GM18858 (cell line): ENCODE data around the gene MME.
A peak's percentile ranks its signal among the peaks of the same experiment; 100 is the strongest.
"Not testable (repeated sequence)": the region's sequence is repeated elsewhere in the genome, so short reads cannot be mapped to it uniquely, and the experiment has no call there.

Experiments
- ATAC-seq: cut with Tn5 transposase; IDR thresholded peaks from one replicate; pipeline ENCODE4 v1.9.1; 2021; ENCODE audit not compliant: unreplicated experiment

The MME gene

DNA sequence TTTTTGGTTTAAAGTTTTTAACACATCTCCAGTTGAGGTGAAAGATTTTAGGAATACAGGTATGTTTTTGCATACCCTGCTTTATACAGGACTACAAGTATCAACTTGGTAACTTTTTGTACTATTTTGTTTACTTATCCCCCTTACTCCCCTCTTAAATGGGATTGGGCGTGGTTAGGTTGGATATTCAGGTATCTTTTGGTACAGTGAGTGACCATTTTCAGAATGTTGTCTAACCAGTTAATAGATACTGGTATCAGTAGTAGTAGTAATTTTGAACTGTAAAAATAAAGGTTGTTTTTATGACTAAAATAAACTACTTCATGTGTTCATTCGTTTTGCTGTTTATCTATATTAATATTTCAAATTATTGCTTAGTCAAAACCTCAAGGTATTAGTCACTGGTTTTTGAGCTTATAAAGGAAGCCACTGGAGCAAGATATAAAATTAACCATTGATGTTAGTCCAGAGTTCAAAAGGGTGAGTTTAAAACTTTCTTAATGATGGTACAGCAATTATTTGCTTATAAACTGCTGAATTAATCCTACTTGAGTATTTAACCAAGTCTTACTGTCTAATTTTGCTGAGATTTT, 3.3 kb downstream of the MME start:
- ATAC-seq: no peak

DNA sequence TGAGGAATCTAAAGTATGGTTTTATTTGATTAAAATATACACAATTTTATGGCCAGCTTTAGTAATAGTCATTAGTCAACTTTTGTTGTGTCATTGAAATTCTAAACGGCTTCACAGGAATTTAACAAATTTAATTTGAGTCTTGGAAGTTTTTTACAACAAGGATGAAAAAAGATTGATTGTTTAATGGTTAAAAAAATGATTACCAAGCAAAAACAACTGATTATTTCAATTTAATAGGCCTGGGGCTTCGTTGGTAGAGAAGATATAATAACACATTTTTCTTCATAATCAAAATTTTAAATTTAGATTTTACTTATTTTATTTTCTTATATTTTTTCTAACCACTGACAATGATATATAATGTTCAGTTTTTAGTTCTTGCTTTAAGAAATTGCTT, 4.4 kb downstream of the MME start:
- ATAC-seq: no peak

- no peak for ATAC-seq
Observed at GRCh38 chr3:155086051-155086450, 5.9 kb downstream of the MME start.

- ATAC-seq: no peak
Observed at GRCh38 chr3:155088706-155089345, 8.7 kb downstream of the MME start.

DNA sequence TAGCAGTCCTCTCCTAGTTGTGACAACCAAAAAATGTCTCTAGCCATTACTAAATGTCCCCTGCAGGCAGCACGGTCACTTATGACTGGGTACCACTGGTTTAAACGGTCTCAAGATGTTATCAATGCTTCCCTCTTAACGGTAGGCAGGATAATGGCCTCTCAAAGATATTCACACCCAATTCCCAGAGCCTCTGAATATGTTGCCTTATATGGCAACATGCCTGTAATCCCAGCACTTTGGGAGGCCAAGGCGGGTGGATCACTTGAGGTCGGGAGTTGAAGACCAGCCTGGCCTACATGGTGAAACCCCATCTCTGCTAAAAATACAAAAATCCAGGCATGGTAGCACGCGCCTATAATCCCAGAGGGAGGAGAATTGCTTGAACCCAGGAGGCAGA, 9.4 kb downstream of the MME start:
- ATAC-seq: no peak

- ATAC-seq: no peak
Observed at GRCh38 chr3:155093261-155093660, 13.1 kb downstream of the MME start.

- ATAC-seq: no peak
Observed at GRCh38 chr3:155096303-155097008, 16.3 kb downstream of the MME start.

DNA sequence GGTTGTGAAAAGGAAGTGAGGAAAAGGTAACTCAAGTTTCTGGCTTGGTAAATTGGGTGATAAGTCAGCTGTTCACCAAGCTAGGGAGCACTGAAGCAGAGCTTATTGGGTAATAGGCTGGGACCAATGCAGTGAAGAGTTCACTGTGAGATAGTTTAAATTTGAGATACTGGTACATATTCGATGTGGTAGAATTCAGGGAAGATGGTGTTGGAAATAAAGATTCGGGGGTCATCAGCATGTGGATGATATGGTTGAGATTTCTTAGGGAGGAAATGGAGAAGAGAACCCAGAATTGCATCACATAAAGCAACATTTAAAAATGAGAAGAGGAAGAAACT, 16.9 kb downstream of the MME start:
- no peak for ATAC-seq

GRCh38 chr3:155101398-155101797, 21.3 kb downstream of the MME start:
- no peak for ATAC-seq

- ATAC-seq: no peak
Observed at GRCh38 chr3:155102329-155102728, 22.2 kb downstream of the MME start.

- no peak for ATAC-seq
Observed at GRCh38 chr3:155103686-155104085, 23.6 kb downstream of the MME start.

DNA sequence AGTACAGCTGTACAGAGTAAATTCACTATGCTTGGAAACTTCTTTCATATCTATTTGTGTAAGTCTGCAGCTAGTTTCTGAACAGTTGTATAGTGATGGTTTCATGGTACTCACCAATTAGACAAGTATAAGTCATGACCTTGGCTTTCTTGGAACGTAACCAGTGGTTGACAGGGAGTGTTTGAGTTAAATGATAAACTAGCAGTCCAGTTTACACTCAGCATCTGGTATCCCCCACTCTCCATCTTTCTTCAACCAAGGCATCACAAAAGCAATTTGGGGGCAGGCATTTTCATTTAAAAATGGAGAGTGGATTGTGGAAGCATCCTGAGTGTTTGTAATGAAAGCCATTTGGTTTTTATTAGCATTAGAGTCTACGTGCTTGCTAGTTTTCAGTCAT, 26.0 kb downstream of the MME start:
- no peak for ATAC-seq

DNA sequence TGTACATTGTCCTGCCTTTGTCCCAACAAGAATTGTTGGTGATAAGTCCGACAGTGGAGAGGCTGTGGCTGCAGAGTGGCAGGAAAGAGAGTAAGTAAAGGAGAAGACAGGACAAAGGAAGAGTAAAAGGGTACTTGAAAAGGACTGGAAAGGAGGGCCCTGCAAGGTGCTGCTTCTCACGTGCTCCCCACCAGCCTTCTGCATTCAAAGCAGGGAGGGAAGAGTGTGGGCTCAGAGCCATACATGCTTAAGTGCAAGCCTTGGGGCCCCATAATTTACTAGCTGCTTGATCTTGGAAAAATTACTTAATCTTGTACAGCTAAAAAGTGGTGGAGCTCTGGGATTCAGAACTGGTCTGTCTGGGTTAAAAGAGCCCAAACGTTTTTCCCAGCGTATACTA, 29.9 kb downstream of the MME start:
- ATAC-seq: no peak

DNA sequence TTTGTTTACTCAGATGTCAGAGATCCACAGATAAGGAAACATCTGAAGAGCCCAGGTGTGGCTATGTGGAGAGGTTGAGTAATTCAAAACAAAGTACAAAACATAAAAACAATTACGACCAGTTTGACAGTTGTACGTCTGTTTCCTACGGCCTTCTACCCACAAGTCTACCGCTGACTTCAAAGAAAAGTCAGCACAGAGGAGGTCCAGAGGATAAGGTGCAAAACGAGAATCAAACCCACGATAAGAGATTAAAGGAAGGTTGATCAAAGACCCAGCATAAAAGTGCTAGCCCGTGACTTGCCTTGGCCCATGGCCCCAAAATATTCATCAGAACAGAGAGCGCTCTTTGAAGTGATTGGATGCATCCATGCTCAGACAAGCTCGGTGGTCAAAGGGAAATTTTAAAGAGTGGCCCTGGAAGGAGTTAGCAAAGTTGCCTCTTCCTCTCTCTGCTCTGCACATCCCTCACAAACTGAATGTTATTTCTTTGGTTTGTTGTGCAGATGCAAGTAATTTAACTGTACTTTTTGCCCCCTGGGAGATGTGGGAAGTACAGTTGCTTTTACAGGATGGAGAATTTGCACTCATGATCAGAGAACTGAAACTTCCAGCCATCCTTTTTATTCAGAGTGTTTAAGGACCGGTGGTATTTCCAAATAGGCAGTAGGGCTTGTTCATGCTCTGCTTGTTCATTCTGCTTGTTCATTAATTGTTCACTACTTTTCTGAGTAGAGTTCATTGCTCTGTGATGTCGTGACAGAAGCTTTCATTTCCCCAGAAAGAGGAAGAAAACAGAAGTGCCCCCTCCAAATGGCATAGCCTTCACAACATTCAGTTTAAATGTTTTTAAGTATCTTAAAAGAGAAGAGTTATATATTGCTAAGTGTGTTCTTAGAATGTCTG, 31.1 kb downstream of the MME start:
- no peak for ATAC-seq

DNA sequence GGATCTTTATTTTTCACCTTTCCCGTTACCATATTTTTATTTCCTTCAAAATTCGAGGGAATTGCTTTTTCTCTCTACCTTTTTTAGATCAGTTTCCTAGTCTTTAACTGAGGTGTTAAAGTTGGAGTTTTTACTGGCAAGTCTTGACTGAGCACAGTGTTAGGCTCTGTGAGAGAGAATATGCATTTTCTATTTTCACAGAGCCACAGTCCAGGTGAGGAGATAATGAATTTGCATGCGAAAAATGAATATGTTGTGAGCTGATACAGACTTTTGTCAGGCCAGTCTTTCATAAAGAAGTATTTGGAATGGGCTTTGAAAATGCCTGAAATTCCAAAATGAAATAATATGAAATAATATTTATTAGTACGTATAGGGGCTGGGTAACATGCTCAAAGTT, 31.9 kb downstream of the MME start:
- ATAC-seq: no peak

DNA sequence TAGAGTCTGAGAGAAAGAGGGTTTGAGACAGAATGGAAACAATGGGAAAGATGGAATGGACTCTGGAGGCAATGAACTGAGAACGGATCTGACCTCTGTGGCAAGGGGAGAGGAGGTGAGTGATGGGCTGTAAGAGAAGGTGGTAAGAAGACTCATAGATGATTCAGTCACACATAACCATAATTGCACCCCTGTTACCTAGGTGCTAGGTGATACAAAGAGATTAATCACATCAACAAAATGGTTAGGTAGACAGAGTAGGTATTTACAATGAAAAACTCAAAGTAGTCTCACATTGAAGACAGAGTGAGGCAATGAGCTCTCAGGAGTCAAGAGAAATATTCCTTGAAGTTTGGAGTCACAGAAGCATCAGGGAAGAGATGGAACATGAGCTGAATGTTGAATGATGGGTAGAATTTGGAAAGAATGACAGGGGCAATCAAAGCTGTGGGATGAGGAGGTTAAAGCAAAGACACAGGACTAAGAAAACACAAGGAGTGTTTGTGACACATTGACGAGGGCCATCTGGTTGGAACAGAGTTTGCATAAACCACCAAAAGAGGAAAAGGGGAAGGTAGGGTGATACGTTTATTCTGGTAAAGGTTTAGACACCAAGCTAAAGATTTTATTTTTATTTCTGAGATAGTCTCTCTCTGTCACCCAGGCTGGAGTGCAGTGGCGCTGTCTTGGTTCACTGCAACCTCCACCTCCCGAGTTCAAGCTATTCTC, 32.7 kb downstream of the MME start:
- ATAC-seq: no peak

GRCh38 chr3:155124745-155125144, 44.6 kb downstream of the MME start:
- not testable (repeated sequence) for ATAC-seq

- ATAC-seq: no peak
Observed at GRCh38 chr3:155129396-155129795, 49.3 kb downstream of the MME start.

- no peak for ATAC-seq
Observed at GRCh38 chr3:155130001-155130400, 49.9 kb downstream of the MME start.

DNA sequence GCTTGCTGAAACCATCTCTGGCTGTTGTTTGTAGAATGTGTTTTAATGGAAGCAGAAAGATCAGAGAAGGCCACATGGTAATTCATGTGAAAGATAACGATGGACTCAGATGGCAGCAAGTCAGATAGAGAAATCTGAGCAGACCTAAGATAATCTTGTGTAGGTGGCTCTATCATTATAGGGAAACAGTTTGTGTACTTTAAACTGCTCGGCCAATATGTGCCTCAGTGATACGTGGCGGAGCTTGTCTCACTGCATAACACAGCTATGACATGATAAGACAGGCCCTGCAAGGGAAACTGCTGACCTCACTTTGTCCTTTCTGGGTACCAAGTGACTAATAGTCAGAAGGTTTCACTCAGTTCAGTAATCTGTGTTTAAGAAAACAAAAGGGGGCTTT, 51.0 kb downstream of the MME start:
- peak; percentile 91 for ATAC-seq

GRCh38 chr3:155134311-155134710, 54.2 kb downstream of the MME start:
- ATAC-seq: not testable (repeated sequence)
